Jurkat, Clone E6-1 (cell line): ENCODE data around the gene OR13C8.

Experiments
- DNase-seq: peaks from one replicate; pipeline ENCODE4 v3.0.0-alpha.2; 2011; ENCODE audit warnings: low read depth, low spot score
- H3K4me3 ChIP-seq: 2 replicates; pipeline ENCODE4 v1.5.1; 2011; ENCODE audit warnings: mild to moderate bottlenecking, low read length, control low read depth, moderate library complexity

OR13C8 gene

GRCh38 chr9:104606152-104606551 lies 37.2 kb downstream of the OR13C8 start:
- no peak overlapping the region for H3K4me3 ChIP-seq
- no peak for DNase-seq

GRCh38 chr9:104608336-104608735 lies 39.4 kb downstream of the OR13C8 start:
- no peak for DNase-seq
- H3K4me3 ChIP-seq: no peak overlapping the region

- DNase-seq: no peak
- H3K4me3 ChIP-seq: no peak overlapping the region
These were observed 42.2 kb downstream of the OR13C8 start for GRCh38 chr9:104611213-104611612.

GRCh38 chr9:104617418-104617817 lies 48.5 kb downstream of the OR13C8 start:
- H3K4me3 ChIP-seq: no peak overlapping the region
- no peak for DNase-seq

- no peak within 1 kb of the TSS for H3K4me3 ChIP-seq
- no peak for DNase-seq
These were observed 49.1 kb downstream of the OR13C8 start, which contains the start of gene OR13C9 for GRCh38 chr9:104618104-104618503. TSS of gene OR13C9 (minus strand) at chr9:104618204. CDS start at chr9:104618204, 0 bp downstream.
